ENCODE data around the gene SLC23A1.

DNA sequence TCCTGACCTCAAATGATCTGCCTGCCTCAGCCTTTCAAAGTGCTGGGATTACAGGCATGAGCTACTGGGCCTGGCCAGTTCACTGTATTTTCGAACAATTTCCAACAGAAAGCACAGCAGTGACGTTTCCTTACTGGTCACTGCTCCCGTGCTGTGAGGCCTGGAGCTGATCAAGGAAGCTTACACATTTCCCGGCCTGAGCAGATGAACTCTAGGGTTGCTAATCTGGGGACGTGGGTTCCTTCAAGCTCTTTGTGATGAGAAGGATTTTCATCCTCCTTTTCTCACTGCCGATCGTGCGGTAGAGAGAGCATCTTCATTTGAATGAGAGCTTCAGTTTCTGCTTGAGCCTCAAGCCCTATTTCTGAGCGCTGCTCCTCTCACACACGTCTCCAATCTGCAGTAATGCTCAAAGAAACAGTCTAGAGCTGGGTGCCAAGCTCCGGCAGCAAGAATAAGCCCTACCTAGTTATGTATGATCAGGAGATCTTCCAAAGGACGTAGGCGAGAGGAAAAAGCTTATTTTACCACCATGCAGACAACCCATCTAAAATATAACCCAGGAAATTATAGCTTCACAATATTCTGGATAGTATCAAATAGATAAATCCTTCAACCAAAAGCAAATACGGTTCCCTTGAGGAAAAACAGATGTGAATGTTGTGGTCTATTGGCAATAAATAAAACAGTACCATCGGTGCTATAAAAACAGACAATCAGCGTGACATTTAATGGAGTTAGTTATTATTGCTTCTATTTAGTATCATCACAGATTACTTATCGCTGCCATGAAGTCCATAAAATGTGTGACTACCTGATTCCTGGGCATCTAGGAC lies 28.1 kb upstream of the SLC23A1 start:
- TF ChIP-seq, protein P1, sequence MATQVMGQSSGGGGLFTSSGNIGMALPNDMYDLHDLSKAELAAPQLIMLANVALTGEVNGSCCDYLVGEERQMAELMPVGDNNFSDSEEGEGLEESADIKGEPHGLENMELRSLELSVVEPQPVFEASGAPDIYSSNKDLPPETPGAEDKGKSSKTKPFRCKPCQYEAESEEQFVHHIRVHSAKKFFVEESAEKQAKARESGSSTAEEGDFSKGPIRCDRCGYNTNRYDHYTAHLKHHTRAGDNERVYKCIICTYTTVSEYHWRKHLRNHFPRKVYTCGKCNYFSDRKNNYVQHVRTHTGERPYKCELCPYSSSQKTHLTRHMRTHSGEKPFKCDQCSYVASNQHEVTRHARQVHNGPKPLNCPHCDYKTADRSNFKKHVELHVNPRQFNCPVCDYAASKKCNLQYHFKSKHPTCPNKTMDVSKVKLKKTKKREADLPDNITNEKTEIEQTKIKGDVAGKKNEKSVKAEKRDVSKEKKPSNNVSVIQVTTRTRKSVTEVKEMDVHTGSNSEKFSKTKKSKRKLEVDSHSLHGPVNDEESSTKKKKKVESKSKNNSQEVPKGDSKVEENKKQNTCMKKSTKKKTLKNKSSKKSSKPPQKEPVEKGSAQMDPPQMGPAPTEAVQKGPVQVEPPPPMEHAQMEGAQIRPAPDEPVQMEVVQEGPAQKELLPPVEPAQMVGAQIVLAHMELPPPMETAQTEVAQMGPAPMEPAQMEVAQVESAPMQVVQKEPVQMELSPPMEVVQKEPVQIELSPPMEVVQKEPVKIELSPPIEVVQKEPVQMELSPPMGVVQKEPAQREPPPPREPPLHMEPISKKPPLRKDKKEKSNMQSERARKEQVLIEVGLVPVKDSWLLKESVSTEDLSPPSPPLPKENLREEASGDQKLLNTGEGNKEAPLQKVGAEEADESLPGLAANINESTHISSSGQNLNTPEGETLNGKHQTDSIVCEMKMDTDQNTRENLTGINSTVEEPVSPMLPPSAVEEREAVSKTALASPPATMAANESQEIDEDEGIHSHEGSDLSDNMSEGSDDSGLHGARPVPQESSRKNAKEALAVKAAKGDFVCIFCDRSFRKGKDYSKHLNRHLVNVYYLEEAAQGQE (IDR thresholded peaks at IDR 0.05; ENCODE audit: insufficient read depth in 1 of 2, low read depth in 2 of 2, low read length in 2 of 2), result no peak
- TF ChIP-seq POLR2AphosphoS5 (IDR thresholded peaks at IDR 0.05; ENCODE audit: low read depth, low read length), result no peak
- TF ChIP-seq SIN3A (IDR thresholded peaks at IDR 0.05; ENCODE audit: borderline replicate concordance, insufficient read depth, low read length), result no peak

All from PFSK-1 (cell line).